T-helper 17 cell (primary cell): ENCODE results near the gene PEX11G. TPM values are rescaled to one million over a fixed set of nuclear protein-coding genes. Genes with fewer than 3 reads are reported as not detected.
"Not testable (repeated sequence)": the region's sequence is repeated elsewhere in the genome, so short reads cannot be mapped to it uniquely, and the experiment has no call there.

Experiments used
- ATAC-seq: fragments of 150-1000 bp; cut with Tn5 transposase; 2 replicates; pipeline ENCODE4 v1.10.0; 2021; ENCODE audit warnings: mild to moderate bottlenecking, moderate library complexity
- DNase-seq, 3 donors: peaks; one replicate each; pipeline versions ENCODE4 v3.0.0 to v3.0.0-alpha.2; 2020 to 2021
- H3K9me3 ChIP-seq: one replicate; pipeline ENCODE4 v1.7.0; 2013; ENCODE audit warnings: low read length, mild to moderate bottlenecking; ENCODE audit not compliant: control insufficient read depth, poor library complexity, severe bottlenecking
- H3K27ac Mint-ChIP-seq: one replicate; pipeline ENCODE4 v1.8.0; 2022; ENCODE audit warnings: mild to moderate bottlenecking, moderate library complexity, mixed read lengths
- H3K27me3 Mint-ChIP-seq: one replicate; pipeline ENCODE4 v1.8.0; 2022; ENCODE audit warnings: mixed read lengths
- H3K36me3 Mint-ChIP-seq: one replicate; pipeline ENCODE4 v1.8.0; 2022; ENCODE audit warnings: low read depth, mixed read lengths
- H3K4me1 Mint-ChIP-seq: one replicate; pipeline ENCODE4 v1.8.0; 2022; ENCODE audit warnings: mild to moderate bottlenecking, mixed read lengths
- H3K4me3 Mint-ChIP-seq: one replicate; pipeline ENCODE4 v1.8.0; 2022; ENCODE audit warnings: mild to moderate bottlenecking, moderate library complexity, mixed read lengths
- total RNA-seq, 4 donors: library from RNA in 2 of 4; stranded (reverse) in 2 of 4; gene quantifications; one replicate each; pipeline ENCODE4 v1.2.3 and lab custom pipeline; 2022 to 2026

Gene PEX11G
- total RNA-seq, 2 donors from 2014 or later = not detected

DNA sequence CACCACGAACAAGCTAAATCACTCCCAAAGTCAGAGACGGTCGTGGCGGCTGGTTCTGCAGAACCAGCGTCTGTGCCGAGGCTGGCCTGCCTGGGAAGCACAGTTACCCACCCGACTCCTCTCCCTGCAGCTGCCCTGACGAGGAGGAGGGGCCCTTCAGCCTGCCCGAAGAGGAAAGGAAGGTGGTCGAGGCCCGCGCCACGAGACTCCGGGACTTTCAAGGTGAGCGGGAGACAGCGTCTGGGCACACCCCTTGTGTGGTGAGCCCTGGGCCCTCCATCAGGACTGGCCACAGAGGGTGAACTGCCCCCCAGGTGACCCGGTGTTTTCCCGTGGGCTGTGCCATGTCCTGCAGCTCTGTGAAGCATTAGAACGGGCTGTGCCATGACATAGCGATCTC lies 29.1 kb downstream of the PEX11G start:
- Mint-ChIP-seq H3K27me3 (no peaks in the 10 kb centered on the region), H3K36me3 (peaks cover 7% of the 10 kb centered on the region), H3K4me1 (peaks cover 8% of the 10 kb centered on the region), H3K27ac (peak overlapping the region; percentile 69), H3K4me3 (no peak overlapping the region)
- no peaks in the 10 kb centered on the region for H3K9me3 ChIP-seq
- no peak for ATAC-seq
- DNase-seq = no peak

GRCh38 chr19:7458675-7459074 lies 30.2 kb downstream of the PEX11G start:
- Mint-ChIP-seq H3K4me3 (no peak overlapping the region), H3K4me1 (peaks cover 14% of the 10 kb centered on the region), H3K27me3 (no peaks in the 10 kb centered on the region), H3K36me3 (peaks cover 7% of the 10 kb centered on the region), H3K27ac (no peak overlapping the region)
- ATAC-seq = no peak
- H3K9me3 ChIP-seq = no peaks in the 10 kb centered on the region
- DNase-seq = no peak

DNA sequence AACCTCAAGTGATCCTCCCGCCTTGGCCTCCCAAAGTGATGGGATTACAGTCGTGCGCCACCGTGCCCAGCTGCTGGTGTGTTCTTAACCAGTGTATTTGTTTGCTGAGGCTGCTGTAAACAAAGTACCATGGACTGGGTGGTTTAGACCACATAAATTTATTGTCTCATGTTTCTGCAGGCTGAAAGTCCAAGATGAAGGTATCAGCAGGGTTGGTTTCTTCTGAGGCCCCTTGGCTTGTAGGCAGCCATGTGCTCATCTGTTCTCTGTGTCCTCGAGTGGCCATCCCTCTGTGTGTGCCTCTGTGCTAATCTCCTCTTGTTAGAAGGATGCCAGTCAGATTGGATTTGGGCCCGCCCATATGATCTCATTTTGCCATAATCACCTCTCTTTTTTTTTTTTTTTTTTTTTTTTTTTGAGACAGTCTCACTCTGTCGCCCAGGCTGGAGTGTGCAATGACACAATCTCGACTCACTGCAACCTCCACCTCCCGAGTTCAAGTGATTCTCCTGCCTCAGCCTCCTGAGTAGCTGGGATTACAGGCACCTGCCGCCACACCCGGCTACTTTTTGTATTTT lies 31.8 kb downstream of the PEX11G start:
- no peak overlapping the region for H3K27ac Mint-ChIP-seq
- H3K36me3 Mint-ChIP-seq = peaks cover 7% of the 10 kb centered on the region
- ATAC-seq = no peak
- no peaks in the 10 kb centered on the region for H3K9me3 ChIP-seq
- H3K4me3 Mint-ChIP-seq = no peak overlapping the region
- peaks cover 16% of the 10 kb centered on the region for H3K4me1 Mint-ChIP-seq
- no peaks in the 10 kb centered on the region for H3K27me3 Mint-ChIP-seq
- DNase-seq = no peak

GRCh38 chr19:7455600-7456296 lies 33.1 kb downstream of the PEX11G start:
- ATAC-seq (no peak), DNase-seq (no peak)
- Mint-ChIP-seq H3K27ac (peak overlapping the region; percentile 45), H3K4me1 (peaks cover 21% of the 10 kb centered on the region), H3K36me3 (peaks cover 9% of the 10 kb centered on the region), H3K4me3 (peak overlapping the region; percentile 49), H3K27me3 (no peaks in the 10 kb centered on the region)
- no peaks in the 10 kb centered on the region for H3K9me3 ChIP-seq

- H3K4me1 Mint-ChIP-seq = peaks cover 28% of the 10 kb centered on the region
- H3K27me3 Mint-ChIP-seq = no peaks in the 10 kb centered on the region
- H3K36me3 Mint-ChIP-seq = peaks cover 9% of the 10 kb centered on the region
- no peak for DNase-seq
- no peak overlapping the region for H3K4me3 Mint-ChIP-seq
- peak overlapping the region; percentile 45 for H3K27ac Mint-ChIP-seq
- no peak for ATAC-seq
- H3K9me3 ChIP-seq = no peaks in the 10 kb centered on the region
These were observed 33.8 kb downstream of the PEX11G start for GRCh38 chr19:7454998-7455397.

GRCh38 chr19:7450243-7451223 lies 38.3 kb downstream of the PEX11G start:
- no peaks in the 10 kb centered on the region for H3K27me3 Mint-ChIP-seq
- no peak overlapping the region for H3K27ac Mint-ChIP-seq
- no peak overlapping the region for H3K4me3 Mint-ChIP-seq
- peaks cover 8% of the 10 kb centered on the region for H3K36me3 Mint-ChIP-seq
- no peak for DNase-seq
- no peaks in the 10 kb centered on the region for H3K9me3 ChIP-seq
- ATAC-seq = no peak
- H3K4me1 Mint-ChIP-seq = peaks cover 25% of the 10 kb centered on the region

GRCh38 chr19:7449391-7450070 lies 39.3 kb downstream of the PEX11G start:
- not testable (repeated sequence) for H3K4me3 Mint-ChIP-seq, H3K27me3 Mint-ChIP-seq, H3K9me3 ChIP-seq, H3K27ac Mint-ChIP-seq, H3K36me3 Mint-ChIP-seq, DNase-seq
- peaks cover 20% of the 10 kb centered on the region for H3K4me1 Mint-ChIP-seq
- peak; percentile 21 for ATAC-seq

DNA sequence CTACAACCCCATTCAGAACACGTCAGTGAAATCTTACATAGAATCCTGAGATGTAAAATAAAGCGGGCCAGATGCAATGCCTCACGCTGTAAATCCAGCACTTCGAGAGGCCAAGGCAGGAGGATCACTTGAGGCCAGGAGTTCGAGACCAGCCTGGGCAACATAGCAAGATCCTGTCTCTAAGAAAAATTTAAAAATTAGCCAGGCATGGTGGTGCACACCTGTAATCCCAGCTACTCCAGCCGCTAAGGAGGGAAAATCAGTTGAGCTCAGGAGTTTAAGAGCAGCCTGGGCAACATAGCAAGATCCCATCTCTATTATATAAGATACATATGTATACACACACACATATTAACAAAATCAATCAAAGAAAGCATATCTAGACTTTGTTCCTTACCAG lies 41.2 kb downstream of the PEX11G start:
- H3K9me3 ChIP-seq = no peaks in the 10 kb centered on the region
- H3K27ac Mint-ChIP-seq = no peak overlapping the region
- no peaks in the 10 kb centered on the region for H3K27me3 Mint-ChIP-seq
- no peak overlapping the region for H3K4me3 Mint-ChIP-seq
- peaks cover 2% of the 10 kb centered on the region for H3K36me3 Mint-ChIP-seq
- H3K4me1 Mint-ChIP-seq = peaks cover 12% of the 10 kb centered on the region
- ATAC-seq (no peak), DNase-seq (no peak)

- H3K9me3 ChIP-seq = no peaks in the 10 kb centered on the region
- no peaks in the 10 kb centered on the region for H3K27me3 Mint-ChIP-seq
- H3K36me3 Mint-ChIP-seq = peaks cover 2% of the 10 kb centered on the region
- H3K27ac Mint-ChIP-seq = peak overlapping the region; percentile 79
- no peak overlapping the region for H3K4me3 Mint-ChIP-seq
- H3K4me1 Mint-ChIP-seq = peaks cover under 1% of the 10 kb centered on the region
- ATAC-seq (no peak), DNase-seq (no peak)
These were observed 43.7 kb downstream of the PEX11G start for GRCh38 chr19:7445104-7445503.

GRCh38 chr19:7444042-7444441 lies 44.8 kb downstream of the PEX11G start:
- ATAC-seq = no peak
- Mint-ChIP-seq H3K27ac (no peak overlapping the region), H3K36me3 (peaks cover 2% of the 10 kb centered on the region), H3K27me3 (no peaks in the 10 kb centered on the region), H3K4me1 (no peaks in the 10 kb centered on the region), H3K4me3 (no peak overlapping the region)
- no peaks in the 10 kb centered on the region for H3K9me3 ChIP-seq
- DNase-seq = no peak

- H3K9me3 ChIP-seq = no peaks in the 10 kb centered on the region
- peaks cover 2% of the 10 kb centered on the region for H3K36me3 Mint-ChIP-seq
- no peaks in the 10 kb centered on the region for H3K27me3 Mint-ChIP-seq
- DNase-seq = no peak
- H3K27ac Mint-ChIP-seq = no peak overlapping the region
- H3K4me1 Mint-ChIP-seq = no peaks in the 10 kb centered on the region
- no peak for ATAC-seq
- no peak overlapping the region for H3K4me3 Mint-ChIP-seq
These were observed 46.4 kb downstream of the PEX11G start for GRCh38 chr19:7442423-7442822.

DNA sequence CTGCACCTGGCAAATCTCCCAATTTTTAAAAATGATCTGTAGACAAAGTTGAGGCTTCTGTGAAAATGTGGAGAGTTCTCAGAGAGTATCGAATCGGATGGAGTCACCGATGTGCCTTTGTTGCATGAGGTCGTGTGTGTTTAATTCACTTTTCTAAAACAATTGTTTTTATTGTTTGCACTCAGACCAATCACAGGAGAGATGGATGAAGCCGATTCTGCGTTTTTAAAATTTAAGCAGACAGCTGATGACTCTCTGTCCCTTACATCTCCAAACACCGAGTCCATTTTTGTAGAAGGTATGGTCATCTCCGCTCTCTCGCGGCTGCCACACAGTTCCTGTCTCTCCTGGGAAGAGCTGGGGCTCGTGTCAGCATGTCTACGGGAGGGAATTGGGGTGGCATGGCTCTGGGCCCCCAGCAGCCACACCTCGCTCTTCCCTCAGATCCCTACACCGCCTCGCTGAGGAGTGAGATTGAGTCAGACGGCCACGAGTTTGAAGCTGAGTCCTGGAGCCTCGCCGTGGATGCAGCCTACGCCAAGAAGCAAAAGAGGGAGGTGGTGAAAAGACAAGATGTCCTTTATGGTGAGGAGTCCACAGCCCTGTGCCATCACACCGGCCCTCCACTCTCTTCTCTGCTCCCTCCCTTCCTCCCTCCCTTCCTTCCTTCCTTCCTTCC lies 47.2 kb downstream of the PEX11G start:
- no peak overlapping the region for H3K4me3 Mint-ChIP-seq
- no peak overlapping the region for H3K27ac Mint-ChIP-seq
- H3K27me3 Mint-ChIP-seq = no peaks in the 10 kb centered on the region
- DNase-seq (no peak), ATAC-seq (no peak)
- H3K4me1 Mint-ChIP-seq = no peaks in the 10 kb centered on the region
- H3K36me3 Mint-ChIP-seq = peaks cover 2% of the 10 kb centered on the region
- H3K9me3 ChIP-seq = no peaks in the 10 kb centered on the region
